ENCODE results near the gene HSPB9. TPM values are rescaled to one million over a fixed set of nuclear protein-coding genes. Genes with fewer than 3 reads are reported as not detected.

The HSPB9 gene
- total and polyA plus RNA-seq, 2 donors (not counting 3 experiments of a cell fraction or from before 2014, with no cell fraction given), result not detected

- Histone ChIP-seq H2AFZ (ENCODE audit: low read depth, low read length) (no peak overlapping the region), H3K4me2 (ENCODE audit: insufficient read depth, low read length) (no peak overlapping the region), H3K9me3 (replicated peaks; ENCODE audit: control insufficient read depth, insufficient read depth, low read length) (no peaks in the 10 kb centered on the region), H3K27ac (ENCODE audit: insufficient read depth, low read depth, low read length) (no peak overlapping the region), H3K4me3 (replicated peaks in 1 of 3; ENCODE audit: insufficient read depth in 1 of 3, low read depth in 1 of 3, low read length in 3 of 3) (no peak overlapping the region), H4K20me1 (replicated peaks; ENCODE audit: control insufficient read depth, extremely low read depth, insufficient read depth, low read length) (no peaks in the 10 kb centered on the region), H3K9ac (replicated peaks; ENCODE audit: extremely low read depth, insufficient read depth, low read length) (no peak overlapping the region), H3K27me3 (ENCODE audit: control insufficient read depth in 2 of 2, insufficient read depth in 2 of 2, low read length in 2 of 2) (no peaks in the 10 kb centered on the region), H3K9me1 (replicated peaks; ENCODE audit: control insufficient read depth, extremely low read depth, insufficient read depth, low read length) (no peaks in the 10 kb centered on the region), H3K36me3 (ENCODE audit: control insufficient read depth in 2 of 2, extremely low read depth in 1 of 2, insufficient read depth in 2 of 2, low read length in 2 of 2) (no peaks in the 10 kb centered on the region), H3K79me2 (ENCODE audit: control insufficient read depth, insufficient read depth, low read length) (no peaks in the 10 kb centered on the region), H3K4me1 (ENCODE audit: control insufficient read depth, extremely low read depth, insufficient read depth, low read length) (peaks cover 5% of the 10 kb centered on the region)
- no peak for DNase-seq (ENCODE audit: low read depth, low spot score)
- FAIRE-seq, result no peak
- TF ChIP-seq MYC (IDR thresholded peaks at IDR 0.05; ENCODE audit: low read depth, low read length) (no peak), EZH2 (IDR thresholded peaks at IDR 0.05; ENCODE audit: borderline replicate concordance, low read depth, low read length, severe bottlenecking) (no peak), CTCF (IDR thresholded peaks at IDR 0.05; ENCODE audit: extremely low read depth in 1 of 2, insufficient read depth in 1 of 2, low read depth in 1 of 2, low read length in 2 of 2) (no peak), FOS (IDR thresholded peaks at IDR 0.05; ENCODE audit: borderline replicate concordance, insufficient read depth, low read length) (no peak), POLR2A (IDR thresholded peaks at IDR 0.05; ENCODE audit: low read depth, low read length) (no peak), MAX (IDR thresholded peaks at IDR 0.05; ENCODE audit: insufficient read depth, insufficient read length) (no peak), JUN (IDR thresholded peaks at IDR 0.05; ENCODE audit: borderline replicate concordance, insufficient read depth, insufficient read length, low read depth) (no peak), POLR2AphosphoS5 (IDR thresholded peaks at IDR 0.05; ENCODE audit: insufficient read depth, low read depth, low read length) (no peak), GATA2 (IDR thresholded peaks at IDR 0.05; ENCODE audit: insufficient read depth, insufficient read length, low read depth, low read length) (no peak)
- intact Hi-C loops (cut with micrococcal nuclease), result no loop called here
- CTCF ChIA-PET, result interaction anchor here (0.6 to 6.8 kb wide), 10 partner anchors 10 to 163 kb away, joined by 3 to 74 read pairs (median 4); partner anchors contain the start of genes CNP, HCRT, KCNH4 and NKIRAS2
- dilution Hi-C loops (cut with MboI; ENCODE audit: extremely low pct_ligation_motif_present, low sequenced_read_pairs), result loop anchor here (25.0 kb wide), 1 partner anchor 156 kb away; the partner anchor contains the start of gene CNP
- no TSS peak for BruUV-seq (replicated peaks)
- POLR2A ChIA-PET, result interaction anchor here (0.7 kb wide), 1 partner anchor 399 kb away, joined by 6 read pairs; no protein-coding TSS in a partner anchor
Measured at GRCh38 chr17:42118126-42118510, 4.5 kb upstream of the HSPB9 start.
